Stimulated activated CD4-positive, alpha-beta T cell treated with anti-CD3 and anti-CD28 coated beads, Interleukin-4, amount 100 ng/mL, for 24 hours (primary cell): ENCODE data around the gene SPHK1.
A peak's percentile ranks its signal among the peaks of the same experiment; 100 is the strongest.
"Not testable (repeated sequence)": the region's sequence is repeated elsewhere in the genome, so short reads cannot be mapped to it uniquely, and the experiment has no call there.

ENCODE experiments used
- DNase-seq: peaks from one replicate; pipeline ENCODE4 v3.0.0-alpha.2; 2020

The SPHK1 gene

GRCh38 chr17:76384222-76384986 lies at the start of gene SPHK1:
TSS of gene SPHK1 (plus strand) at chr17:76384609. CDS start at chr17:76385645, 1,036 bp downstream.
- peak; percentile 59 for DNase-seq

- no peak for DNase-seq
Observed at GRCh38 chr17:76335716-76336381, 48.6 kb upstream of the SPHK1 start.

GRCh38 chr17:76336756-76337412 lies 47.5 kb upstream of the SPHK1 start:
- no peak for DNase-seq

GRCh38 chr17:76337413-76337777 lies 47.0 kb upstream of the SPHK1 start:
- no peak for DNase-seq

GRCh38 chr17:76341301-76341700 lies 43.1 kb upstream of the SPHK1 start:
- DNase-seq: no peak

GRCh38 chr17:76343106-76343505 lies 41.3 kb upstream of the SPHK1 start:
- DNase-seq: no peak

- no peak for DNase-seq
Observed at GRCh38 chr17:76345377-76345974, 38.9 kb upstream of the SPHK1 start.

GRCh38 chr17:76346936-76347335 lies 37.5 kb upstream of the SPHK1 start:
- not testable (repeated sequence) for DNase-seq

- DNase-seq: no peak
Observed at GRCh38 chr17:76350463-76350862, 33.9 kb upstream of the SPHK1 start.

GRCh38 chr17:76351526-76352071 lies 32.8 kb upstream of the SPHK1 start:
- DNase-seq: no peak

GRCh38 chr17:76353004-76353598 lies 31.3 kb upstream of the SPHK1 start:
- peak; percentile 7 for DNase-seq

GRCh38 chr17:76353599-76354316 lies 30.7 kb upstream of the SPHK1 start, which contains the start of gene PRPSAP1:
TSS of gene PRPSAP1 (minus strand) at chr17:76353916. CDS start at chr17:76353703, 213 bp downstream.
- DNase-seq: peak; percentile 83

GRCh38 chr17:76354317-76354729 lies 30.1 kb upstream of the SPHK1 start:
- DNase-seq: no peak

- DNase-seq: no peak
Observed at GRCh38 chr17:76354747-76355310, 29.6 kb upstream of the SPHK1 start.

GRCh38 chr17:76356803-76357456 lies 27.5 kb upstream of the SPHK1 start:
- no peak for DNase-seq

- no peak for DNase-seq
Observed at GRCh38 chr17:76357597-76358158, 26.7 kb upstream of the SPHK1 start.

- DNase-seq: no peak
Observed at GRCh38 chr17:76359375-76359774, 25.0 kb upstream of the SPHK1 start.

- DNase-seq: not testable (repeated sequence)
Observed at GRCh38 chr17:76359776-76360175, 24.6 kb upstream of the SPHK1 start.

GRCh38 chr17:76360461-76360860 lies 23.9 kb upstream of the SPHK1 start:
- no peak for DNase-seq

- no peak for DNase-seq
Observed at GRCh38 chr17:76363107-76363842, 21.1 kb upstream of the SPHK1 start.
